ENCODE data around the gene TBC1D14.

The TBC1D14 gene

DNA sequence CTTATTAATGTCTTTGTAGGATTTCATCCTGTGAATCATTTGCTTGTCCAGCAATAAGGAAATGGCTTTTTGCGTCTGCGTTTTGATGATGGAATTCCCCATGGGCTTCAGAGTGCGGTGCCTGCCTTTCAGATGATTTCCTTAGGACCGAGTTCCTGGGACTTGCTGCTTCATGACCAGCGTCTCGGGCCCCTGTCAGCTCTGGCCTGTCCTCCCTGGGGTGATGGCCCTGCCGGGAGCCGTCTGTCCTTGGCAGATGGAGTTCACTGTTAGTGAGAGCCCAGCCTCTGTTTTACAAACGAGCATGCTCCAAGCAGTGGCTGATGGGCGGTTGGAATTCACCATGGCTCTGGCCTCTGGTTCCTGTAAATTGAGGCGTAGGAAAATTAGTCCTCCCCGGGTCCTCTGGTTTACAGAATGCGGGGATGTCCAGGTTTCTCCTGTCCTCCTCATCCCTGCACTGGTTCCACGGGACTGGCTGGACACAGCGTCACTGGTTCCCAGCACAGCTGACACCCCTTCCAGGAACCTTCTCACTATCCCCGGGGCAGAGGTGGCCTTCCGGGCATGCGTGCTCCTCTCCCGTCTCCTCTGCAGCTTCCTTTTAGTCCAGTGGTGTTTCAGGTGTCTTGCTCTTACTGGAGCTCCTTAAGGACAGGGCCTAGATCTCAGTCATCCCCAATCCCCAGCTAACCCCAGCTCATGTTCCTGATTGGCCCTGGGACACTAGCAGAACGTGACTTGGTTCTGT, 34.9 kb downstream of the TBC1D14 start:
- Histone ChIP-seq H3K27me3 (no peaks in the 10 kb centered on the region), H3K9me3 (no peaks in the 10 kb centered on the region), H3K4me3 (ENCODE audit: low read depth, low read length) (no peak overlapping the region), H3K36me3 (no peaks in the 10 kb centered on the region), H3K4me1 (peaks cover 7% of the 10 kb centered on the region; the same call in 1 of the 2 replicates)
- TF ChIP-seq, protein P1, sequence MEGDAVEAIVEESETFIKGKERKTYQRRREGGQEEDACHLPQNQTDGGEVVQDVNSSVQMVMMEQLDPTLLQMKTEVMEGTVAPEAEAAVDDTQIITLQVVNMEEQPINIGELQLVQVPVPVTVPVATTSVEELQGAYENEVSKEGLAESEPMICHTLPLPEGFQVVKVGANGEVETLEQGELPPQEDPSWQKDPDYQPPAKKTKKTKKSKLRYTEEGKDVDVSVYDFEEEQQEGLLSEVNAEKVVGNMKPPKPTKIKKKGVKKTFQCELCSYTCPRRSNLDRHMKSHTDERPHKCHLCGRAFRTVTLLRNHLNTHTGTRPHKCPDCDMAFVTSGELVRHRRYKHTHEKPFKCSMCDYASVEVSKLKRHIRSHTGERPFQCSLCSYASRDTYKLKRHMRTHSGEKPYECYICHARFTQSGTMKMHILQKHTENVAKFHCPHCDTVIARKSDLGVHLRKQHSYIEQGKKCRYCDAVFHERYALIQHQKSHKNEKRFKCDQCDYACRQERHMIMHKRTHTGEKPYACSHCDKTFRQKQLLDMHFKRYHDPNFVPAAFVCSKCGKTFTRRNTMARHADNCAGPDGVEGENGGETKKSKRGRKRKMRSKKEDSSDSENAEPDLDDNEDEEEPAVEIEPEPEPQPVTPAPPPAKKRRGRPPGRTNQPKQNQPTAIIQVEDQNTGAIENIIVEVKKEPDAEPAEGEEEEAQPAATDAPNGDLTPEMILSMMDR (IDR thresholded peaks at IDR 0.05; ENCODE audit: low read depth, low read length), result no peak
- no peak for DNase-seq

DNA sequence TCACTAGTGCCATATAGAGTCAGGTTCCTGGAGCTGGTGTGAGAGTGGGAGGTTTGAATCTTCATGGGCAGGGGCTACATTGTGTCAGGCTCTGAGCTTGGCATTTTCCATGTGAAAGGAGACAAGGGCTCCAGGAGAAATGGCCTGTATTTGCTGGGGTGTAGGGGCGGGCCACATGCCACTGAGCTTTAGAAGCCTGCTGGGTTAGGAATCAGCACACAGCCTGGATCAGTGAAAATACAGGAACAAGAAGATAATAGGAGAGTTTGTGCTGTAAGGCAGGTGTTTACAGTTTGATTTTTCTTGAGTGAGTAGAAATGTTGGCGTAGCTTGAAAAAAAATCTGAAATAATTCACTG, 35.4 kb downstream of the TBC1D14 start:
- DNase-seq, result no peak
- no peaks in the 10 kb centered on the region for H3K9me3 ChIP-seq
- no peaks in the 10 kb centered on the region for H3K27me3 ChIP-seq
- H3K4me3 ChIP-seq (ENCODE audit: low read depth, low read length), result no peak overlapping the region
- peaks cover 7% of the 10 kb centered on the region; the same call in 1 of the 2 replicates for H3K4me1 ChIP-seq
- TF ChIP-seq, protein P1 (IDR thresholded peaks at IDR 0.05; ENCODE audit: low read depth, low read length), result no peak
- no peaks in the 10 kb centered on the region for H3K36me3 ChIP-seq

- Histone ChIP-seq H3K9me3 (no peaks in the 10 kb centered on the region), H3K4me1 (peaks cover 6% of the 10 kb centered on the region; the same call in 1 of the 2 replicates), H3K27me3 (no peaks in the 10 kb centered on the region), H3K4me3 (ENCODE audit: low read depth, low read length) (no peak overlapping the region), H3K36me3 (no peaks in the 10 kb centered on the region)
- TF ChIP-seq, protein P1 (IDR thresholded peaks at IDR 0.05; ENCODE audit: low read depth, low read length), result no peak
- no peak for DNase-seq
Observed at GRCh38 chr4:6946497-6946896, 36.9 kb downstream of the TBC1D14 start.

DNA sequence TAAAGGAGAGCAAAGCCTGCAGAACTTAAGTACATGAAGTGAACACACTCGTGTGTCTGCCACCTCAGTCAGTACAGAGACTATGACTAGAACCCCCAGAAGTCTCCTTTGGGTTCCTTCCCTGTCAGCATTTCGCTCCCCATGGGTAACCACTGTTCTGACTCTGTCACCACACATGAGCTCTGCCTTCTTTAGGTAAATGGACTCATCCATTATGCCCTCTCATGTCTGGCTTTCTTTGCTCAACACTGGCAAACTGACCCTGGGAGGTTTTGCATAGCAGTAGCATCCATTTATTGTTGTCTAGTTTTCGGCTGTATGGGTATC, 38.5 kb downstream of the TBC1D14 start:
- no peak for DNase-seq
- Histone ChIP-seq H3K4me1 (0 out of 2 replicates have a peak, but pooled peaks cover 2% of the 10 kb centered on the region), H3K9me3 (no peaks in the 10 kb centered on the region), H3K4me3 (ENCODE audit: low read depth, low read length) (no peak overlapping the region), H3K36me3 (no peaks in the 10 kb centered on the region), H3K27me3 (no peaks in the 10 kb centered on the region)
- TF ChIP-seq, protein P1 (IDR thresholded peaks at IDR 0.05; ENCODE audit: low read depth, low read length), result no peak

DNA sequence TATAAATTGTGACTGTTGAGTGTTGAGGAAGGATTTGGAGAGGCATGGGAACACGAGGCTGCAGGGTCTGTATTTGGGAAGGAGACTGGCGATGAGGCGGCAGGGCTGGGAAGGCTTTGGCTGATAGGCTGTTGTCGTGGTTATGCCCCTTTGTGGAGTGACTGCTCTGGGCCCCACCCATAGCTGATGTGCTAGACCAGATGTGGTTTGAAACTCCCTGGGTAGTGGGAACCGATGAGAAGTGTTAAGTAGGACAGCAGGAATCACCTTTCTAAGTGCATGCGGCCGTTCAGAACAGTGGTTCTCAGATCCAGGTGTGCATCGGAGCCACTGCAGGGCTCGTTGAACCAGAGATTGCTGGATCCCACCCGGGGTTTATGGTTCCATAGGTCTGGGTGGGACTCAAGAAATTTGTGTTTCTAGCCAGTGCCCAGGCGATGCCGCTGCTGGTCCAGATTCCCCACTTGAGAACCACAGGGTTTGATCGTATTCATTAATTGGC, 42.3 kb downstream of the TBC1D14 start:
- H3K9me3 ChIP-seq, result no peaks in the 10 kb centered on the region
- H3K27me3 ChIP-seq, result no peaks in the 10 kb centered on the region
- no peak overlapping the region for H3K4me3 ChIP-seq (ENCODE audit: low read depth, low read length)
- TF ChIP-seq, protein P1 (IDR thresholded peaks at IDR 0.05; ENCODE audit: low read depth, low read length), result no peak
- H3K4me1 ChIP-seq, result no peaks in the 10 kb centered on the region; the same call in 1 of the 2 replicates
- DNase-seq, result no peak
- no peaks in the 10 kb centered on the region for H3K36me3 ChIP-seq

DNA sequence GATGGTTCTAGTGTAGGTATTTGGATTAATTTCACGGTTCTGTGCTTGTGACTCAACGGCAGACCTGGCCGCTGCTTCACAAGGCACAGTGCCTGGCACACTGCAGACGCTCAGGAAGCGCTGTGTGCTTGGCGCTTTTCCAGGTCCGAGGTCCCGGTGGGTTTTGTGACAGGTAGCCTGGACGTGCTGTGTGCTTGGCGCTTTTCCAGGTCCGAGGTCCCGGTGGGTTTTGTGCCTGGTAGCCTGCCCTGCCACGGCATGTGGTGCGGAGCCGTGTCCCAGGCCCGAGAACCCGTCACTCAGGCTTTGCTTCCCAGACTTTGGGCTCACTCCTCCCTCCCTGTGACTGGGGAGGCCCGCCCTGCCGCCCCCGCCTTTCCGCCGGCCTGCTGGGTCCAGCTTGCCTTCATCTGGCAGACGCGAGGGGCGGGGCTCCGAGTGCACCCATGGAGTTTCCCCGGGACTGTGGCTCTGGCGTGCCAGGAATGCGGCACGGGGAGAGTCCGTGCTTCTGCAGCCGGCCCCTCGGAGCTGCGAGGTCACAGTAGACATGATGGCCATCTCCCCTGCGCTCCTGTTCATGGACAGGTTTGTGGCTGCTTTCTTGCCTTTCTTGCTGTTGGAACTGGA, 44.2 kb downstream of the TBC1D14 start:
- TF ChIP-seq, protein P1 (IDR thresholded peaks at IDR 0.05; ENCODE audit: low read depth, low read length), result no peak
- no peaks in the 10 kb centered on the region for H3K36me3 ChIP-seq
- no peaks in the 10 kb centered on the region for H3K9me3 ChIP-seq
- H3K27me3 ChIP-seq, result no peaks in the 10 kb centered on the region
- H3K4me3 ChIP-seq (ENCODE audit: low read depth, low read length), result peak overlapping the region; percentile 47
- no peaks in the 10 kb centered on the region; the same call in 1 of the 2 replicates for H3K4me1 ChIP-seq
- DNase-seq, result peak; percentile 77

Data from BE2C (cell line).